Esophagus muscularis mucosa (tissue), 2 donors: Measurements from ENCODE around the gene PRM2.

Experiments used
- POLR2A ChIP-seq: fragments of 450-650 bp; IDR thresholded peaks from one replicate; pipeline ENCODE4 v1.6.1; 2017; ENCODE audit warnings: antibody characterized with exemption, moderate library complexity, mild to moderate bottlenecking, low read depth
- POLR2AphosphoS5 ChIP-seq, 2 donors: sonication (generic); formaldehyde crosslinking; IDR thresholded peaks; one replicate each; pipeline ENCODE4 v1.6.1; 2017; ENCODE audit warnings: antibody characterized with exemption in 2 of 2

DNA sequence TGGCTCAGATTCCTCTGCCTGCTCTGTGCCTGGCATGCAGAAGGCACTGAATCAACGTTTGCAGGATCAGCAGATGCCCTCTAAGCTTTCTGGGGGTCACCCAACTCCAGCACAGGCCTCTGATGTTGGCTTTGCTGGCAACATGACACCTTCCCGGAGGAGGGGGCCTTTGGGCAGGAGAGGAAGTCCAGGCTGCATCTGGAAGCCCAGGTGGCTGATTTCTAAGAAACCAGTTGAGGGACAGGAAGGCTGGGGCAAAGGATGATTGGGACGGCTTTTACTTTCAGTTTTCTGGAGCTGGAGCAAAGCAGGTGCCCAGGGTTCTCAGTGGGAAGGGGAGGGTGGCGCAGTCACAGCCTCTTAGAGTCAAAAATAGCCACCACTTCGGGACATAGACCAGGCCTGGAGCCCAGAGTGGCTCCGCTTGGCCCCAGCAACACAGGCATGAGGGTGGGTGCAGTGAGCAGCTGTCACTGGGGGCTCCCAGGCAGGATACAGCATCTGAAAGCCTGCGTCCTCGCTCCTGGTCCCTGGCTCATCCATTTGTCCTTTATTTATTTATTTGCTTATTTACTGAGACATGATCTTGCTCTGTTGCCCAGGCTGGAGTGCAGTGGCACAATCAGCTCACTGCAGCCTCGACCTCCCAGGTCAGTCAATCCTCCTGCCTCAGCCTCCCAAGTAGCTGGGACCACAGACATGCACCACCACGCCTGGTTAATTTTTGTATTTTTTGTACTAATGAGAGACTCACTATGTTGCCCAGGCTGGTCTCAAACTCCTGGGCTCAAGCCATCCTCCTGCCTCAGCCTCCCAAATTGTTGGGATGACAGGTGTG, 35.4 kb downstream of the PRM2 start:
- TF ChIP-seq POLR2A (no peak), POLR2AphosphoS5 (IDR thresholded peaks at IDR 0.05) (no peak)
